HG02623 (cell line): ENCODE results near the gene ACTMAP.

Source experiments
- ATAC-seq: cut with Tn5 transposase; IDR thresholded peaks from one replicate; pipeline ENCODE4 v1.9.1; 2021; ENCODE audit warnings: moderate library complexity; ENCODE audit not compliant: unreplicated experiment

ACTMAP gene

GRCh38 chr19:40701758-40702157 lies 48.5 kb downstream of the ACTMAP start:
- no peak for ATAC-seq

GRCh38 chr19:40700083-40700482 lies 50.2 kb downstream of the ACTMAP start:
- ATAC-seq: no peak

DNA sequence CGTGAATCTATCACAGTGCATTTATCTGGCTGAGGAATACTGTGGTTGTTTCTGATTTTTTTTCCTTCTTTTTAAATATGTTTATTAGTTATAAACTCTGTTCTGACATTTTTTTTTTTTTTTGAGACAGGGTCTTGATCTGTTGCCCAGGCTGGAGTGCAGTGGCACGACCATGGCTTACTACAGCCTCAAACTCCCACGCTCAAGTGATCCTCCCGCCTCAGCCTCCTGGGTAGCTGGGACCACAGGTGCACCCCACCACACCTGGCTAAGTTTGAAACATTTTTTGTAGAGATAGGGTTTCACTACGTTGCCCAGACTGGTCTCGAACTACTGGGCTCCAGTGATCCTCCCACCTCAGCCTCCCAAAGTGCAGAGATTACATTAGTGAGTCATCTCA lies 53.3 kb downstream of the ACTMAP start:
- ATAC-seq: no peak

- no peak for ATAC-seq
Measured at GRCh38 chr19:40695881-40696280, 54.4 kb downstream of the ACTMAP start.

GRCh38 chr19:40693896-40694295 lies 56.4 kb downstream of the ACTMAP start:
- no peak for ATAC-seq

DNA sequence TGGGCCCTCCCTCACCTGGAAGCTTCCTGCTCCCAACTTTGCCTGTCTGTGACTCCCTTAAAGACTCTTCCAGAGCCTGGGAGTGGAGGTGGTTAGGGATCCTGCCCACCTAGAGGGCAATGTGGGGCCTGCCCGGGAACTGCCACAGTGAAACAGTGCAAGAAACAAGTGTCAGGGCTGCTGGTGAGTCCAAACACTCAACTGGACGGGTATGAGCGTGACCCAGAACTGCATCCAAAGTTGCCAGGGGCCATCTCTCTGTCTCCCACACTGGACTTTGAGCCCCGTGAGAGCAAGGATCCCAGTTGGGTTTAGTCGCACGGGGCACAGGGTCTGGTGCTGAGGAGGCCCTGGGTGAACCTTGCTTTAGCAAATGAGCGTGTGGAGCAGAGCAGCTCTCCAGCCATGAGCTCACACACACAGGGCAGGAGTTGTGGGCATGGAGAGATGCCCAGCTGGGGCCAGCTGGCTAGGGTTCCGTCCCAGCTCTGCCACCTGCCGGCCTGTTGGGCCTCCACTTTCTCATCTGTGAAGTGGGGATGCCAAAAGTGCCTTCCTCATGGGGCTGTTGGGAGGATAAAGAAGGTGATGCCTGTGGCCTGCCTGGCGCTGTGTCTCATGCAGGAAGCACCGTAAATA lies 57.0 kb downstream of the ACTMAP start:
- no peak for ATAC-seq

- ATAC-seq: no peak
Measured at GRCh38 chr19:40692212-40692551, 58.1 kb downstream of the ACTMAP start.

- ATAC-seq: no peak
Measured at GRCh38 chr19:40691421-40692211, 58.7 kb downstream of the ACTMAP start.
